ENCODE results near the gene MBNL2. TPM values are rescaled to one million over a fixed set of nuclear protein-coding genes. Genes with fewer than 3 reads are reported as not detected.

MBNL2 gene
- total RNA-seq, 1 experiment from 2014 or later, result 0.17 TPM

GRCh38 chr13:97191615-97192014 is 30.5 kb upstream of the MBNL2 start:
- Histone ChIP-seq H2BK20ac (ENCODE audit: low read depth, low read length, poor library complexity, severe bottlenecking) (no peak overlapping the region), H3K18ac (ENCODE audit: insufficient read length, low read depth, low read length) (no peak overlapping the region), H3K23me2 (ENCODE audit: insufficient read length, low read depth, low read length, poor library complexity, severe bottlenecking) (no peaks in the 10 kb centered on the region), H2AK5ac (ENCODE audit: insufficient read length, low read length) (no peak overlapping the region), H2BK5ac (ENCODE audit: insufficient read length, low read length) (no peak overlapping the region), H4K8ac (replicated peaks; ENCODE audit: insufficient read length, low read depth, low read length) (no peak overlapping the region), H3K79me1 (ENCODE audit: insufficient read depth, low read depth, low read length, poor library complexity, severe bottlenecking) (no peaks in the 10 kb centered on the region), H2AFZ (ENCODE audit: low read length) (no peak overlapping the region), H3K27ac (ENCODE audit: insufficient read length, low read depth, low read length) (no peak overlapping the region), H2BK120ac (ENCODE audit: low read depth, low read length, poor library complexity, severe bottlenecking) (no peak overlapping the region), H3K4ac (ENCODE audit: low read depth, low read length) (no peak overlapping the region), H4K91ac (ENCODE audit: insufficient read length, low read depth, low read length) (no peak overlapping the region), H2BK12ac (ENCODE audit: insufficient read length, low read depth, low read length) (no peak overlapping the region), H4K20me1 (ENCODE audit: control insufficient read depth, insufficient read depth, insufficient read length) (no peaks in the 10 kb centered on the region), H3K4me1 (ENCODE audit: insufficient read depth, low read length) (peaks cover 11% of the 10 kb centered on the region; the same call in 1 of the 2 replicates), H3K23ac (ENCODE audit: insufficient read length, low read depth, low read length) (no peak overlapping the region), H3K9me3 (ENCODE audit: control insufficient read depth, low read depth, low read length) (no peaks in the 10 kb centered on the region), H3K14ac (ENCODE audit: insufficient read depth, low read length) (no peak overlapping the region), H3T11ph (ENCODE audit: low read length) (no peak overlapping the region), H2BK15ac (ENCODE audit: low read depth, low read length) (no peak overlapping the region), H3K4me2 (ENCODE audit: insufficient read depth, insufficient read length, low read length) (no peak overlapping the region), H3K9ac (ENCODE audit: extremely low read depth, insufficient read length, low read length) (no peak overlapping the region), H3K56ac (ENCODE audit: insufficient read length, low read depth, low read length) (no peak overlapping the region), H3K27me3 (ENCODE audit: insufficient read depth, low read length) (no peaks in the 10 kb centered on the region), H4K5ac (ENCODE audit: insufficient read length, low read depth, low read length) (no peak overlapping the region), H3K79me2 (ENCODE audit: insufficient read depth, low read length) (no peaks in the 10 kb centered on the region)
- no peak overlapping the region for H3K4me3 Mint-ChIP-seq
- H3K36me3 Mint-ChIP-seq (ENCODE audit: insufficient read depth in 1 of 3, low read depth in 3 of 3), result no peaks in the 10 kb centered on the region
- no peak overlapping the region for H3K27ac Mint-ChIP-seq
- WGBS (ENCODE audit: extremely low coverage, insufficient read length, low lambda C conversion rate), result no CpG with 5 or more reads among the region's 2 CpGs
- H3K9me3 Mint-ChIP-seq, result no peaks in the 10 kb centered on the region; a peak in 1 of 5 replicates
- H3K27me3 Mint-ChIP-seq (ENCODE audit: low read depth), result peaks cover 28% of the 10 kb centered on the region
- DNase-seq, result no peak
- TF ChIP-seq CTCF (conservative IDR thresholded peaks at IDR 0.05), result no peak
- peaks cover 12 to 24% of the 10 kb centered on the region in 2 experiments for H3K4me1 Mint-ChIP-seq

Measured in H9 (cell line).